Keratinocyte (primary cell): Measurements from ENCODE around the gene ZMAT3. TPM values are rescaled to one million over a fixed set of nuclear protein-coding genes. Genes with fewer than 3 reads are reported as not detected.
A peak's percentile ranks its signal among the peaks of the same experiment; 100 is the strongest.

Source experiments
- DNase-seq: peaks from one replicate; pipeline ENCODE4 v3.0.0-alpha.2; 2011; ENCODE audit warnings: low read depth, missing footprints, low spot score
- FAIRE-seq: peaks from 2 replicates; lab custom pipeline; 2011; peaks lifted over from hg19 to GRCh38; lab: Jason Lieb, UNC
- H2AFZ ChIP-seq: 2 replicates; pipeline ENCODE4 v1.6.0; 2012; ENCODE audit warnings: low read length, control low read depth, inconsistent platforms; ENCODE audit not compliant: control insufficient read depth
- H3K27ac ChIP-seq: 2 replicates; pipeline ENCODE4 v1.5.1; 2011; ENCODE audit warnings: low read length; ENCODE audit not compliant: control insufficient read depth, insufficient read depth
- H3K27me3 ChIP-seq: 3 replicates; pipeline ENCODE4 v1.6.0; 2011; ENCODE audit warnings: low read length; ENCODE audit not compliant: control insufficient read depth, insufficient read depth; ENCODE audit errors: extremely low read depth
- H3K36me3 ChIP-seq, 2 experiments: 2 replicates in 1 of 2; 3 replicates in 1 of 2; pipeline ENCODE4 v1.5.1; 2011; ENCODE audit warnings: low read length in 2 of 2, mild to moderate bottlenecking in 1 of 2; ENCODE audit not compliant: control insufficient read depth in 2 of 2, insufficient read depth in 2 of 2; ENCODE audit errors: extremely low read depth in 1 of 2
- H3K4me1 ChIP-seq: 3 replicates; pipeline ENCODE4 v1.5.1; 2011; ENCODE audit warnings: low read length; ENCODE audit not compliant: control insufficient read depth, insufficient read depth; ENCODE audit errors: extremely low read depth
- H3K4me2 ChIP-seq: 3 replicates; pipeline ENCODE4 v1.6.0; 2011; ENCODE audit warnings: low read depth, low read length; ENCODE audit not compliant: control insufficient read depth, insufficient read depth; ENCODE audit errors: extremely low read depth
- H3K4me3 ChIP-seq, 3 experiments: fragments of 200-600 bp in 1 of 3; sonication (generic) in 1 of 3; 2 replicates in 2 of 3; 3 replicates in 1 of 3; pipeline ENCODE4 v1.5.1; 2011 to 2016; ENCODE audit warnings: low read length in 3 of 3, mild to moderate bottlenecking in 3 of 3, control low read depth in 2 of 3, inconsistent platforms in 1 of 3, low read depth in 1 of 3, mixed read lengths in 1 of 3, mixed run types in 1 of 3, moderate library complexity in 1 of 3; ENCODE audit not compliant: control insufficient read depth in 2 of 3, insufficient read depth in 2 of 3; ENCODE audit errors: extremely low read depth in 1 of 3
- H3K79me2 ChIP-seq: 2 replicates; pipeline ENCODE4 v1.6.0; 2012; ENCODE audit warnings: low read length; ENCODE audit not compliant: control insufficient read depth, insufficient read depth
- H3K9ac ChIP-seq: 3 replicates; pipeline ENCODE4 v1.6.0; 2011; ENCODE audit warnings: low read length; ENCODE audit not compliant: control insufficient read depth, insufficient read depth; ENCODE audit errors: extremely low read depth
- H3K9me1 ChIP-seq: 3 replicates; pipeline ENCODE4 v1.6.0; 2011; ENCODE audit warnings: low read length; ENCODE audit not compliant: control insufficient read depth, insufficient read depth; ENCODE audit errors: extremely low read depth
- H3K9me3 ChIP-seq: 2 replicates; pipeline ENCODE4 v1.5.1; 2012; ENCODE audit warnings: low read depth, low read length; ENCODE audit not compliant: control insufficient read depth
- H4K20me1 ChIP-seq: 3 replicates; pipeline ENCODE4 v1.6.0; 2011; ENCODE audit warnings: low read length; ENCODE audit not compliant: control insufficient read depth, insufficient read depth; ENCODE audit errors: extremely low read depth
- CTCF ChIP-seq, 3 experiments: IDR thresholded peaks in 1 of 3; conservative IDR thresholded peaks in 1 of 3; optimal IDR thresholded peaks in 1 of 3; 2 replicates in 2 of 3; 3 replicates in 1 of 3; pipeline versions ENCODE3 to v1.5.1; 2011; ENCODE audit warnings: low read length in 3 of 3, mild to moderate bottlenecking in 3 of 3, moderate library complexity in 2 of 3, control low read depth in 1 of 3, inconsistent platforms in 1 of 3; ENCODE audit not compliant: insufficient read depth in 2 of 3; ENCODE audit errors: extremely low read depth in 1 of 3
- EZH2 ChIP-seq: IDR thresholded peaks from one replicate; pipeline ENCODE4 v1.6.1; 2012; ENCODE audit warnings: inconsistent platforms, mild to moderate bottlenecking, low read length, moderate library complexity
- dilution Hi-C: fragments of 300-500 bp; cut with MboI; formaldehyde crosslinking; loops from one replicate; pipeline ENCODE4 v1.7.0; 2020; ENCODE audit warnings: low sequenced_read_pairs; ENCODE audit not compliant: extremely low pct_ligation_motif_present
- polyA plus RNA-seq, 5 experiments: library from polyadenylated mRNA; depleted of rRNA in 3 of 5; stranded (reverse) in 3 of 5; stranded (forward) in 1 of 5; unstranded in 1 of 5; fragments of >200 nt; gene quantifications; 1 replicate in 1 of 5; 2 replicates in 3 of 5; 3 replicates in 1 of 5; pipeline versions ENCODE4 v1.2.1 to v1.2.3, GENCODE V29; 2011 to 2012; ENCODE audit warnings: missing spikeins in 2 of 5, low read depth in 1 of 5, low replicate concordance in 1 of 5

The ZMAT3 gene
- polyA plus RNA-seq, 1 donor (not counting 4 experiments of a cell fraction or from before 2014, with no cell fraction given) = 15.5 TPM

GRCh38 chr3:179027326-179027900 lies 44.2 kb downstream of the ZMAT3 start:
- Histone ChIP-seq H3K4me1 (peaks cover 4% of the 10 kb centered on the region), H4K20me1 (no peaks in the 10 kb centered on the region), H3K4me2 (peak overlapping the region; percentile 25), H3K4me3 (no peak overlapping the region), H2AFZ (no peak overlapping the region), H3K9ac (no peak overlapping the region), H3K36me3 (peaks cover 3% of the 10 kb centered on the region in 2 experiments), H3K27me3 (no peaks in the 10 kb centered on the region), H3K27ac (no peak overlapping the region), H3K9me3 (no peaks in the 10 kb centered on the region), H3K79me2 (peaks cover 4% of the 10 kb centered on the region), H3K9me1 (no peaks in the 10 kb centered on the region)
- peak; percentile 75 for FAIRE-seq
- DNase-seq = no peak
- TF ChIP-seq CTCF (optimal IDR thresholded peaks at IDR 0.05 in 1 of 3, IDR thresholded peaks at IDR 0.05 in 1 of 3, conservative IDR thresholded peaks at IDR 0.05 in 1 of 3; ENCODE audit: extremely low read depth in 1 of 3, insufficient read depth in 2 of 3, low read length in 3 of 3) (peak in 1 of 3 experiments; percentile 28), EZH2 (no peak)
- dilution Hi-C loops = no loop called here

GRCh38 chr3:179026636-179027035 lies 45.0 kb downstream of the ZMAT3 start:
- Histone ChIP-seq H3K9me3 (no peaks in the 10 kb centered on the region), H3K27me3 (no peaks in the 10 kb centered on the region), H3K9ac (no peak overlapping the region), H3K9me1 (no peaks in the 10 kb centered on the region), H4K20me1 (no peaks in the 10 kb centered on the region), H2AFZ (no peak overlapping the region), H3K4me3 (no peak overlapping the region), H3K4me2 (no peak overlapping the region), H3K4me1 (peaks cover 4% of the 10 kb centered on the region), H3K79me2 (peaks cover 4% of the 10 kb centered on the region), H3K27ac (no peak overlapping the region), H3K36me3 (peaks cover 3% of the 10 kb centered on the region in 2 experiments)
- FAIRE-seq (no peak), DNase-seq (no peak)
- dilution Hi-C loops = no loop called here
- TF ChIP-seq CTCF (optimal IDR thresholded peaks at IDR 0.05 in 1 of 3, IDR thresholded peaks at IDR 0.05 in 1 of 3, conservative IDR thresholded peaks at IDR 0.05 in 1 of 3; ENCODE audit: extremely low read depth in 1 of 3, insufficient read depth in 2 of 3, low read length in 3 of 3) = no peak
- no peak for TF ChIP-seq EZH2
